ENCODE data around the gene ELFN1. TPM values are rescaled to one million over a fixed set of nuclear protein-coding genes. Genes with fewer than 3 reads are reported as not detected.

ELFN1 gene
- total RNA-seq, 4 donors from 2014 or later = 1.4 to 2.5 (median 1.9) TPM

GRCh38 chr7:1675673-1676549, 5.8 kb downstream of the ELFN1 start:
- no peaks in the 10 kb centered on the region for H3K9me3 ChIP-seq
- H3K27me3 ChIP-seq = peaks cover 73% of the 10 kb centered on the region
- 69% methylated on average over 6 of the region's 30 CpGs for WGBS
- H3K4me3 ChIP-seq = no peak overlapping the region
- peaks cover 3% of the 10 kb centered on the region for H3K4me1 ChIP-seq
- DNase-seq (ENCODE audit: low spot score in 2 of 2) = peak; percentile 48 to 75
- H3K27ac ChIP-seq = no peak overlapping the region
- H3K36me3 ChIP-seq = no peaks in the 10 kb centered on the region
- TF ChIP-seq EP300 (IDR thresholded peaks at IDR 0.05) = no peak
- TF ChIP-seq CTCF (IDR thresholded peaks at IDR 0.05) = no peak
- no peak for TF ChIP-seq POLR2A (IDR thresholded peaks at IDR 0.05)
- TF ChIP-seq POLR2AphosphoS5 (IDR thresholded peaks at IDR 0.05) = no peak

GRCh38 chr7:1676550-1677078, 6.5 kb downstream of the ELFN1 start:
- H3K27ac ChIP-seq = no peak overlapping the region
- H3K9me3 ChIP-seq = no peaks in the 10 kb centered on the region
- DNase-seq (ENCODE audit: low spot score in 2 of 2) = peak in 1 of 2 donors; percentile 65
- no peaks in the 10 kb centered on the region for H3K4me1 ChIP-seq
- no peaks in the 10 kb centered on the region for H3K36me3 ChIP-seq
- H3K27me3 ChIP-seq = peaks cover 66% of the 10 kb centered on the region
- WGBS = 81% methylated on average over 21 of the region's 23 CpGs
- TF ChIP-seq CTCF (IDR thresholded peaks at IDR 0.05) (no peak), EP300 (IDR thresholded peaks at IDR 0.05) (no peak), POLR2A (IDR thresholded peaks at IDR 0.05) (no peak), POLR2AphosphoS5 (IDR thresholded peaks at IDR 0.05) (no peak)
- H3K4me3 ChIP-seq = no peak overlapping the region

GRCh38 chr7:1677206-1678080, 7.4 kb downstream of the ELFN1 start:
- TF ChIP-seq POLR2A (IDR thresholded peaks at IDR 0.05) (no peak), CTCF (IDR thresholded peaks at IDR 0.05) (no peak), EP300 (IDR thresholded peaks at IDR 0.05) (no peak)
- DNase-seq (ENCODE audit: low spot score in 2 of 2) = peak in 1 of 2 donors; percentile 44
- Histone ChIP-seq H3K27me3 (peaks cover 57% of the 10 kb centered on the region), H3K36me3 (no peaks in the 10 kb centered on the region), H3K4me1 (no peaks in the 10 kb centered on the region), H3K9me3 (no peaks in the 10 kb centered on the region), H3K4me3 (no peak overlapping the region), H3K27ac (no peak overlapping the region)
- 81% methylated on average over 25 of the region's 25 CpGs for WGBS

GRCh38 chr7:1678081-1678543, 8.0 kb downstream of the ELFN1 start:
- no peak overlapping the region for H3K27ac ChIP-seq
- 76% methylated on average over 6 of the region's 13 CpGs for WGBS
- no peaks in the 10 kb centered on the region for H3K9me3 ChIP-seq
- H3K27me3 ChIP-seq = peaks cover 51% of the 10 kb centered on the region
- TF ChIP-seq CTCF (IDR thresholded peaks at IDR 0.05) = no peak
- TF ChIP-seq EP300 (IDR thresholded peaks at IDR 0.05) = no peak
- no peak for TF ChIP-seq POLR2A (IDR thresholded peaks at IDR 0.05)
- TF ChIP-seq POLR2AphosphoS5 (IDR thresholded peaks at IDR 0.05) = no peak
- DNase-seq (ENCODE audit: low spot score in 2 of 2) = peak; percentile 46 to 57
- no peaks in the 10 kb centered on the region for H3K36me3 ChIP-seq
- no peak overlapping the region for H3K4me3 ChIP-seq
- H3K4me1 ChIP-seq = no peaks in the 10 kb centered on the region
